WTC11 (cell line): Measurements from ENCODE around the gene SEMA4A. TPM values are rescaled to one million over a fixed set of nuclear protein-coding genes. Genes with fewer than 3 reads are reported as not detected.

Source experiments
- ATAC-seq: fragments of 200-7000 bp; cut with Tn5 transposase; 2 replicates; pipeline ENCODE4 v1.10.0; 2021; ENCODE audit warnings: mild to moderate bottlenecking, moderate library complexity
- CTCF ChIA-PET: fragments of 300-600 bp; sonication (Branson Sonifier 250); formaldehyde crosslinking; loops from one replicate; lab custom pipeline; 2021; ENCODE audit warnings: antibody characterized with exemption; lab: Charles Lee
- POLR2A ChIA-PET: fragments of 350-600 bp; sonication (Branson Sonifier 250); formaldehyde crosslinking; loops from one replicate; lab custom pipeline; 2021; ENCODE audit warnings: antibody characterized with exemption; lab: Charles Lee
- DNase-seq: peaks from one replicate; pipeline ENCODE4 v3.0.0; 2021; ENCODE audit warnings: low spot score
- H3K27ac Mint-ChIP-seq: 2 replicates; pipeline ENCODE4 v1.8.0; 2021; ENCODE audit warnings: mixed read lengths
- H3K27me3 Mint-ChIP-seq: 2 replicates; pipeline ENCODE4 v1.8.0; 2021; ENCODE audit warnings: low read depth, mild to moderate bottlenecking, moderate library complexity, mixed read lengths
- H3K36me3 Mint-ChIP-seq: 2 replicates; pipeline ENCODE4 v1.8.0; 2021; ENCODE audit warnings: mixed read lengths
- H3K4me1 Mint-ChIP-seq: 2 replicates; pipeline ENCODE4 v1.8.0; 2022; ENCODE audit warnings: mixed read lengths
- H3K4me3 Mint-ChIP-seq: 2 replicates; pipeline ENCODE4 v1.8.0; 2021; ENCODE audit warnings: mild to moderate bottlenecking, moderate library complexity, mixed read lengths
- H3K9me3 Mint-ChIP-seq: 2 replicates; pipeline ENCODE4 v1.8.0; 2021; ENCODE audit warnings: mixed read lengths
- CREM ChIP-seq: sonication (generic); formaldehyde crosslinking; IDR thresholded peaks from 2 replicates; pipeline ENCODE4 v1.8.1; 2022; ENCODE audit warnings: mild to moderate bottlenecking, missing genetic modification reagents, moderate library complexity
- CTCF ChIP-seq: fragments of 200-600 bp; IDR thresholded peaks from 2 replicates; pipeline ENCODE4 v1.8.0; 2022; ENCODE audit warnings: antibody characterized with exemption
- E2F5 ChIP-seq: sonication (generic); formaldehyde crosslinking; IDR thresholded peaks from 2 replicates; pipeline ENCODE4 v1.8.1; 2022; ENCODE audit warnings: mild to moderate bottlenecking, moderate library complexity, missing genetic modification reagents
- ELF4 ChIP-seq: sonication (generic); formaldehyde crosslinking; IDR thresholded peaks from 2 replicates; pipeline ENCODE4 v1.8.1; 2022; ENCODE audit warnings: low read depth, mild to moderate bottlenecking, moderate library complexity, missing genetic modification reagents
- ESRRA ChIP-seq: sonication (generic); formaldehyde crosslinking; IDR thresholded peaks from 2 replicates; pipeline ENCODE4 v1.8.1; 2022; ENCODE audit warnings: mild to moderate bottlenecking, missing genetic modification reagents, borderline replicate concordance
- ETV6 ChIP-seq: sonication (generic); formaldehyde crosslinking; IDR thresholded peaks from 2 replicates; pipeline ENCODE4 v1.8.1; 2022; ENCODE audit warnings: mild to moderate bottlenecking, missing genetic modification reagents
- GTF2I ChIP-seq: fragments of 250-450 bp; sonication (Bioruptor Pico); conservative IDR thresholded peaks from 2 replicates; pipeline ENCODE4 v1.4.0; 2021; ENCODE audit warnings: mild to moderate bottlenecking
- JAZF1 ChIP-seq: fragments of 250-450 bp; sonication (Bioruptor Pico); IDR thresholded peaks from 2 replicates; pipeline ENCODE4 v1.9.0; 2021; ENCODE audit warnings: moderate library complexity, mild to moderate bottlenecking, inconsistent platforms
- NFE2L1 ChIP-seq: sonication (generic); formaldehyde crosslinking; IDR thresholded peaks from 2 replicates; pipeline ENCODE4 v1.8.1; 2023; ENCODE audit warnings: missing genetic modification reagents
- OVOL2 ChIP-seq: fragments of 250-450 bp; sonication (Bioruptor Pico); IDR thresholded peaks from 2 replicates; pipeline ENCODE4 v1.9.0; 2021; ENCODE audit warnings: mild to moderate bottlenecking, borderline replicate concordance
- TEAD4 ChIP-seq: sonication (generic); formaldehyde crosslinking; IDR thresholded peaks from 2 replicates; pipeline ENCODE4 v1.8.0; 2022; ENCODE audit warnings: mild to moderate bottlenecking, missing genetic modification reagents
- ZBTB21 ChIP-seq: sonication (generic); formaldehyde crosslinking; IDR thresholded peaks from 2 replicates; pipeline ENCODE4 v1.8.1; 2023; ENCODE audit warnings: mild to moderate bottlenecking, missing genetic modification reagents, borderline replicate concordance
- ZNF121 ChIP-seq: sonication (generic); formaldehyde crosslinking; IDR thresholded peaks from 2 replicates; pipeline ENCODE4 v1.8.0; 2023; ENCODE audit warnings: missing genetic modification reagents
- ZNF219 ChIP-seq: sonication (generic); formaldehyde crosslinking; IDR thresholded peaks from 2 replicates; pipeline ENCODE4 v1.8.0; 2023; ENCODE audit warnings: missing genetic modification reagents, mild to moderate bottlenecking, borderline replicate concordance
- ZNF416 ChIP-seq: fragments of 250-450 bp; sonication (Bioruptor Pico); IDR thresholded peaks from 2 replicates; pipeline ENCODE4 v1.9.0; 2021; ENCODE audit warnings: mild to moderate bottlenecking, inconsistent platforms
- ZNF423 ChIP-seq: fragments of 250-450 bp; sonication (Bioruptor Pico); IDR thresholded peaks from 2 replicates; pipeline ENCODE4 v2.1.2; 2022; ENCODE audit warnings: mild to moderate bottlenecking, moderate library complexity
- ZNF532 ChIP-seq: fragments of 250-450 bp; sonication (Bioruptor Pico); IDR thresholded peaks from 2 replicates; pipeline ENCODE4 v1.9.0; 2021; ENCODE audit warnings: mild to moderate bottlenecking, borderline replicate concordance
- ZNF671 ChIP-seq: fragments of 250-450 bp; sonication (Bioruptor Pico); IDR thresholded peaks from 2 replicates; pipeline ENCODE4 v1.8.0; 2021; ENCODE audit warnings: mild to moderate bottlenecking
- total RNA-seq: library from RNA; stranded (reverse); gene quantifications from 3 replicates; pipeline ENCODE4 v1.2.3, GENCODE V29; 2021
- TF ChIP-seq, protein P1 (sequence below): sonication (generic); formaldehyde crosslinking; IDR thresholded peaks from 2 replicates; pipeline ENCODE4 v1.8.1; 2023; ENCODE audit warnings: mild to moderate bottlenecking, missing genetic modification reagents, borderline replicate concordance
- TF ChIP-seq, protein P2 (sequence below): fragments of 250-450 bp; sonication (Bioruptor Pico); conservative IDR thresholded peaks from 2 replicates; pipeline ENCODE4 v1.9.0; 2021; ENCODE audit warnings: mild to moderate bottlenecking
- TF ChIP-seq, protein P3 (sequence below): sonication (generic); formaldehyde crosslinking; IDR thresholded peaks from 2 replicates; pipeline ENCODE4 v1.8.0; 2022; ENCODE audit warnings: mild to moderate bottlenecking, missing genetic modification reagents

SEMA4A gene
- total RNA-seq, 1 experiment from 2014 or later: 12.4 TPM

DNA sequence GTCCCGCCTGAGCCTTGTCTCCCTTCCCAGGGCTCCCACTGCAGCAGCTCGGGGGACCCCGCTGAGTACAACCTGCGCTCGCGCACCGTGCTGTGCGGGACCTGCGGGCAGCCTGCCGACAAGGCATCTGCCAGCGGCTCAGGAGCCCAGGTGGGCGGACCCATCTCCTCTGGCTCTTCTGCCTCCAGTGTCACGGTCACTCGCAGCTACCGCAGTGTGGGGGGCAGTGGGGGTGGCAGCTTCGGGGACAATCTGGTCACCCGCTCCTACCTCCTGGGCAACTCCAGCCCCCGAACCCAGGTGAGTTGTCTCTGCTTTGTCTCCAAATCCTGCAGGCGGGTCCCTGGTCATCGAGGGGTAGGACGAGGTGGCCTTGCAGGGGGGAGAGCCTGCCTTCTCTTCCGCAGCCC is 14.9 kb upstream of the SEMA4A start (continued):
- TF ChIP-seq ZNF532 (CRISPR knock-in tag) (no peak), ZNF219 (CRISPR knock-in tag) (no peak)
- TF ChIP-seq, all 79 proteins: peak for 0

DNA sequence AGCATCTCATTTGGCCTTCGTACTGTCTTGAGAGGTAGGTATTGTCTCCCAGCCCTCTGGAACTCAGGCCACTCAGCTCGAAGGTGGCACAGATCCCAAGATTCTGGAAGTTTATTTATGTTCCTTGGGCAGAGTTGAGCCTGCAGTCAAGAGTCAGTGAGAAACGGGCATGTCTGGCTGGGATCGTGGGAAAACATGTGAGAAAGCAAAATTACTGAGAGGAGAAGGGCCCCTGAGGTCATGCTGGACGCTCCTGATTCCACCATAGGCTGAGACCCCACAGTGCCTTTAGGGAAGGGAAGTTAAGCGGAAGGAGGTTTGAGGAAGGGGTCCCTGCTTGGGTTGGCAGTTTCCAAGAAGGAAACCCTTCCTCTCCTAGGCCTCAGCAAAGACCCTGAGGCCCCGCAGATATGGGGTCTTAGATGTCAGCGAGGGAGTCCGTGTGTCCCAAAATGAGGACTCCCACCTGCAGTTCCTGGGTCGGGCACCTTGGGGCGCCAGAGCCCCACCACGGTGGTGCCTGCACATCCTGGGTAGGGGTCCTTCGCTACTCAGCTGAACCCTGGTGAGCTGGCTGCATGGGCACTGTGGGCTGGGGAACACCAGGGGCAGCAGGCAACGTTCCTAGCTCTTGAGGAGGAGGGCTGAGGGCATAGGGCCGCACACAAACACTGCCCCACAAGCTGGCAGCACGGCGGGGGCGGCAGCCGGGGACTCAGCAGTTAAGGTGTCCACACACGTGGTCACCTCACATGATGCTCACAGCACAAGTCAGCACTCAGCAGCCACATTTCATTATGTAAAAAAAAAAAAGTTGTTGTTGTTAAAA is 12.3 kb upstream of the SEMA4A start:
- DNase-seq: peak; percentile 94
- no peak overlapping the region for H3K27ac Mint-ChIP-seq
- POLR2A ChIA-PET: interaction anchor here (0.5 to 1.9 kb wide), 6 partner anchors 53 to 181 kb away, joined by 3 to 10 read pairs (median 6); partner anchors contain the start of genes PMF1 and SLC25A44
- TF ChIP-seq E2F5 (CRISPR knock-in tag) (no peak), ZBTB21 (CRISPR knock-in tag) (no peak), ESRRA (CRISPR knock-in tag) (no peak), ZNF671 (CRISPR knock-in tag) (no peak), OVOL2 (CRISPR knock-in tag) (no peak), GTF2I (CRISPR knock-in tag) (no peak), ZNF423 (CRISPR knock-in tag) (0 out of 2 replicates have a peak, but pooled peaks have one; percentile 23), ELF4 (CRISPR knock-in tag) (no peak), CREM (no peak), TEAD4 (CRISPR knock-in tag) (no peak), NFE2L1 (CRISPR knock-in tag) (no peak), ZNF416 (CRISPR knock-in tag) (no peak), ZNF121 (CRISPR knock-in tag) (no peak), JAZF1 (CRISPR knock-in tag) (no peak), ETV6 (CRISPR knock-in tag) (0 out of 2 replicates have a peak, but pooled peaks have one; percentile 30), CTCF (peak; percentile 93)
- TF ChIP-seq, protein P1, sequence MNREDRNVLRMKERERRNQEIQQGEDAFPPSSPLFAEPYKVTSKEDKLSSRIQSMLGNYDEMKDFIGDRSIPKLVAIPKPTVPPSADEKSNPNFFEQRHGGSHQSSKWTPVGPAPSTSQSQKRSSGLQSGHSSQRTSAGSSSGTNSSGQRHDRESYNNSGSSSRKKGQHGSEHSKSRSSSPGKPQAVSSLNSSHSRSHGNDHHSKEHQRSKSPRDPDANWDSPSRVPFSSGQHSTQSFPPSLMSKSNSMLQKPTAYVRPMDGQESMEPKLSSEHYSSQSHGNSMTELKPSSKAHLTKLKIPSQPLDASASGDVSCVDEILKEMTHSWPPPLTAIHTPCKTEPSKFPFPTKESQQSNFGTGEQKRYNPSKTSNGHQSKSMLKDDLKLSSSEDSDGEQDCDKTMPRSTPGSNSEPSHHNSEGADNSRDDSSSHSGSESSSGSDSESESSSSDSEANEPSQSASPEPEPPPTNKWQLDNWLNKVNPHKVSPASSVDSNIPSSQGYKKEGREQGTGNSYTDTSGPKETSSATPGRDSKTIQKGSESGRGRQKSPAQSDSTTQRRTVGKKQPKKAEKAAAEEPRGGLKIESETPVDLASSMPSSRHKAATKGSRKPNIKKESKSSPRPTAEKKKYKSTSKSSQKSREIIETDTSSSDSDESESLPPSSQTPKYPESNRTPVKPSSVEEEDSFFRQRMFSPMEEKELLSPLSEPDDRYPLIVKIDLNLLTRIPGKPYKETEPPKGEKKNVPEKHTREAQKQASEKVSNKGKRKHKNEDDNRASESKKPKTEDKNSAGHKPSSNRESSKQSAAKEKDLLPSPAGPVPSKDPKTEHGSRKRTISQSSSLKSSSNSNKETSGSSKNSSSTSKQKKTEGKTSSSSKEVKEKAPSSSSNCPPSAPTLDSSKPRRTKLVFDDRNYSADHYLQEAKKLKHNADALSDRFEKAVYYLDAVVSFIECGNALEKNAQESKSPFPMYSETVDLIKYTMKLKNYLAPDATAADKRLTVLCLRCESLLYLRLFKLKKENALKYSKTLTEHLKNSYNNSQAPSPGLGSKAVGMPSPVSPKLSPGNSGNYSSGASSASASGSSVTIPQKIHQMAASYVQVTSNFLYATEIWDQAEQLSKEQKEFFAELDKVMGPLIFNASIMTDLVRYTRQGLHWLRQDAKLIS (CRISPR knock-in tag): no peak
- TF ChIP-seq, protein P2, sequence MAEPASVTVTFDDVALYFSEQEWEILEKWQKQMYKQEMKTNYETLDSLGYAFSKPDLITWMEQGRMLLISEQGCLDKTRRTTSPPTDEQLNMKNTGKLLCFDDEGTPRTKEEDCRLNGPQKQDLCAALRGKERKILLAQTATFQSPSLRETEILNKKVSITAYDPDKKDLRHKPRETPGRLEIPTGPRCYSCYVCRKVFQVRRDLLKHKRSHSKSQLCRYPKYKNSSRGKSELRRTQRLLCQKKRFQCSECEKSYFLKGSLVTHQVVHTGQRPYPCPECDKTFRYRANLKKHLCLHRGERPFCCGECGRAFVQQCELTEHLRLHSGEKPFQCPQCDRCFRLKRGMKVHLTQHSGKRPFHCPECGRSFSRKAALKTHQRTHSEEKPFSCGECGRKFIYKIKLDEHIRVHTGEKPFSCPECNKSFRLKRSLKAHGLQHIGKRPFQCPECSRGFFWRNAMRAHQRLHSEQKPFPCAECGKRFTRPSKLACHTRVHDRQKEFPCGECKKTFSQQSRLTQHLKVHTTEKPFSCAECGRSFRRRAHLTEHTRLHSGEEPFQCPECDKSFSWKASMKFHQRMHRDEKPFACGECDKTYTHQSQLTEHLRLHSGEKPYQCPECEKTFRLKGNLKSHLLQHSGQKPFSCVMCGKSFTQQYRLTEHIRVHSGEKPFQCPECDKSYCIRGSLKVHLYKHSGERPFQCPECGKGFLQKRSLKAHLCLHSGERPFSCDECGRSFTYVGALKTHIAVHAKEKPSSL (CRISPR knock-in tag): no peak
- TF ChIP-seq, protein P3, sequence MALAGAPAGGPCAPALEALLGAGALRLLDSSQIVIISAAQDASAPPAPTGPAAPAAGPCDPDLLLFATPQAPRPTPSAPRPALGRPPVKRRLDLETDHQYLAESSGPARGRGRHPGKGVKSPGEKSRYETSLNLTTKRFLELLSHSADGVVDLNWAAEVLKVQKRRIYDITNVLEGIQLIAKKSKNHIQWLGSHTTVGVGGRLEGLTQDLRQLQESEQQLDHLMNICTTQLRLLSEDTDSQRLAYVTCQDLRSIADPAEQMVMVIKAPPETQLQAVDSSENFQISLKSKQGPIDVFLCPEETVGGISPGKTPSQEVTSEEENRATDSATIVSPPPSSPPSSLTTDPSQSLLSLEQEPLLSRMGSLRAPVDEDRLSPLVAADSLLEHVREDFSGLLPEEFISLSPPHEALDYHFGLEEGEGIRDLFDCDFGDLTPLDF (CRISPR knock-in tag): no peak

More for the DNA sequence above, 12.3 kb upstream of the SEMA4A start:
- Mint-ChIP-seq H3K27me3 (no peaks in the 10 kb centered on the region; the same call in 1 of the 2 replicates), H3K36me3 (peaks cover 5% of the 10 kb centered on the region; the same call in 1 of the 2 replicates), H3K4me3 (no peak overlapping the region), H3K9me3 (no peaks in the 10 kb centered on the region), H3K4me1 (peaks cover 15% of the 10 kb centered on the region)
- ATAC-seq: peak; percentile 91
- CTCF ChIA-PET: interaction anchor here (0.5 to 8.4 kb wide), 54 partner anchors 10 to 237 kb away, joined by 3 to 358 read pairs (median 6); partner anchors contain the start of genes ARHGEF2, BGLAP, CCT3 and GLMP
